Measurements from ENCODE around the gene DUT.

The DUT gene

GRCh38 chr15:48388910-48389309 lies 57.7 kb downstream of the DUT start:
- ATAC-seq, result no peak
- TF ChIP-seq CSRNP3 (CRISPR knock-in tag; IDR thresholded peaks at IDR 0.05) (no peak), BACH2 (CRISPR knock-in tag; IDR thresholded peaks at IDR 0.05; ENCODE audit: borderline replicate concordance) (no peak), SNAI2 (CRISPR knock-in tag; IDR thresholded peaks at IDR 0.05) (no peak), ZFP3 (CRISPR knock-in tag; IDR thresholded peaks at IDR 0.05) (no peak), CSDC2 (CRISPR knock-in tag; IDR thresholded peaks at IDR 0.05) (no peak), ZC3H10 (CRISPR knock-in tag; IDR thresholded peaks at IDR 0.05) (no peak), ZNF70 (CRISPR knock-in tag; IDR thresholded peaks at IDR 0.05) (no peak), TOX (CRISPR knock-in tag; IDR thresholded peaks at IDR 0.05; ENCODE audit: borderline replicate concordance) (no peak), ISL1 (CRISPR knock-in tag; IDR thresholded peaks at IDR 0.05) (no peak), TCF4 (CRISPR knock-in tag; IDR thresholded peaks at IDR 0.05; ENCODE audit: borderline replicate concordance) (no peak), ESRRG (CRISPR knock-in tag; IDR thresholded peaks at IDR 0.05) (no peak), CREB5 (CRISPR knock-in tag; IDR thresholded peaks at IDR 0.05; ENCODE audit: low read depth) (no peak)
- TF ChIP-seq, protein P1, sequence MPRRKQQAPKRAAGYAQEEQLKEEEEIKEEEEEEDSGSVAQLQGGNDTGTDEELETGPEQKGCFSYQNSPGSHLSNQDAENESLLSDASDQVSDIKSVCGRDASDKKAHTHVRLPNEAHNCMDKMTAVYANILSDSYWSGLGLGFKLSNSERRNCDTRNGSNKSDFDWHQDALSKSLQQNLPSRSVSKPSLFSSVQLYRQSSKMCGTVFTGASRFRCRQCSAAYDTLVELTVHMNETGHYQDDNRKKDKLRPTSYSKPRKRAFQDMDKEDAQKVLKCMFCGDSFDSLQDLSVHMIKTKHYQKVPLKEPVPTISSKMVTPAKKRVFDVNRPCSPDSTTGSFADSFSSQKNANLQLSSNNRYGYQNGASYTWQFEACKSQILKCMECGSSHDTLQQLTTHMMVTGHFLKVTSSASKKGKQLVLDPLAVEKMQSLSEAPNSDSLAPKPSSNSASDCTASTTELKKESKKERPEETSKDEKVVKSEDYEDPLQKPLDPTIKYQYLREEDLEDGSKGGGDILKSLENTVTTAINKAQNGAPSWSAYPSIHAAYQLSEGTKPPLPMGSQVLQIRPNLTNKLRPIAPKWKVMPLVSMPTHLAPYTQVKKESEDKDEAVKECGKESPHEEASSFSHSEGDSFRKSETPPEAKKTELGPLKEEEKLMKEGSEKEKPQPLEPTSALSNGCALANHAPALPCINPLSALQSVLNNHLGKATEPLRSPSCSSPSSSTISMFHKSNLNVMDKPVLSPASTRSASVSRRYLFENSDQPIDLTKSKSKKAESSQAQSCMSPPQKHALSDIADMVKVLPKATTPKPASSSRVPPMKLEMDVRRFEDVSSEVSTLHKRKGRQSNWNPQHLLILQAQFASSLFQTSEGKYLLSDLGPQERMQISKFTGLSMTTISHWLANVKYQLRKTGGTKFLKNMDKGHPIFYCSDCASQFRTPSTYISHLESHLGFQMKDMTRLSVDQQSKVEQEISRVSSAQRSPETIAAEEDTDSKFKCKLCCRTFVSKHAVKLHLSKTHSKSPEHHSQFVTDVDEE (CRISPR knock-in tag; IDR thresholded peaks at IDR 0.05), result no peak

GRCh38 chr15:48389691-48390143 lies 58.5 kb downstream of the DUT start:
- ATAC-seq, result peak; percentile 12
- TF ChIP-seq ZC3H10 (CRISPR knock-in tag; IDR thresholded peaks at IDR 0.05), result 0 out of 2 replicates have a peak, but pooled peaks have one; percentile 48
- TF ChIP-seq, protein P2, sequence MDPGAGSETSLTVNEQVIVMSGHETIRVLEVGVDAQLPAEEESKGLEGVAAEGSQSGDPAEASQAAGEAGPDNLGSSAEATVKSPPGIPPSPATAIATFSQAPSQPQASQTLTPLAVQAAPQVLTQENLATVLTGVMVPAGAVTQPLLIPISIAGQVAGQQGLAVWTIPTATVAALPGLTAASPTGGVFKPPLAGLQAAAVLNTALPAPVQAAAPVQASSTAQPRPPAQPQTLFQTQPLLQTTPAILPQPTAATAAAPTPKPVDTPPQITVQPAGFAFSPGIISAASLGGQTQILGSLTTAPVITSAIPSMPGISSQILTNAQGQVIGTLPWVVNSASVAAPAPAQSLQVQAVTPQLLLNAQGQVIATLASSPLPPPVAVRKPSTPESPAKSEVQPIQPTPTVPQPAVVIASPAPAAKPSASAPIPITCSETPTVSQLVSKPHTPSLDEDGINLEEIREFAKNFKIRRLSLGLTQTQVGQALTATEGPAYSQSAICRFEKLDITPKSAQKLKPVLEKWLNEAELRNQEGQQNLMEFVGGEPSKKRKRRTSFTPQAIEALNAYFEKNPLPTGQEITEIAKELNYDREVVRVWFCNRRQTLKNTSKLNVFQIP (CRISPR knock-in tag; IDR thresholded peaks at IDR 0.05; ENCODE audit: borderline replicate concordance, low read depth), result no peak
- no peak; the same call in 1 of the 2 replicates for TF ChIP-seq ISL1 (CRISPR knock-in tag; IDR thresholded peaks at IDR 0.05)
- TF ChIP-seq GLIS3 (CRISPR knock-in tag; IDR thresholded peaks at IDR 0.05), result no peak

GRCh38 chr15:48391950-48392349 lies 60.7 kb downstream of the DUT start:
- no peak for TF ChIP-seq CSRNP3 (CRISPR knock-in tag; IDR thresholded peaks at IDR 0.05)
- no peak for TF ChIP-seq GLIS3 (CRISPR knock-in tag; IDR thresholded peaks at IDR 0.05)
- no peak for TF ChIP-seq ZNF565 (CRISPR knock-in tag; conservative IDR thresholded peaks at IDR 0.05; ENCODE audit: low read depth)
- TF ChIP-seq ZFP3 (CRISPR knock-in tag; IDR thresholded peaks at IDR 0.05), result no peak
- TF ChIP-seq ARNTL (CRISPR knock-in tag; IDR thresholded peaks at IDR 0.05; ENCODE audit: borderline replicate concordance, low read depth), result no peak
- ATAC-seq, result no peak

DNA sequence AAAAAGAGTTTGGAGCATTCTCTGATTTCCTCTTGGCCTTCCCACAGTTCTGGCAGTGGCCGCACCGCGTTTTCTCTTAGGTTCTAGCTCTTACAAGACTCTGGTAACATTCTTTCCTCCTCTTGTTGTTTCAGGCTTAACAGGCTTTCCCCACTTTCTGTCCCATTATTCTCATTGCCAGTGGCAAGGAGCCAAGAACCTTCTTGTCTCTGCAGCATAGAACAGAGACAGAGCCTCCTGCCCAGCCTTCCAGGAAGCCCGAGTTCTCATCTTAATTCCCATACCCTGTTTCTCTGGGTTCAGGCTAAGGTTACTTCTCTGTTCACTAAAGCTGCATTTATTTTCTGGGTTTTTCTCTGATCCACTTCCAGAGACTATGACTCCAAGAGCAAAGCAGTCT lies 61.1 kb downstream of the DUT start:
- ATAC-seq, result no peak
- no peak for TF ChIP-seq PPARA (CRISPR knock-in tag; IDR thresholded peaks at IDR 0.05; ENCODE audit: borderline replicate concordance)
- TF ChIP-seq ZFP3 (CRISPR knock-in tag; IDR thresholded peaks at IDR 0.05), result no peak
- no peak for TF ChIP-seq ESRRG (CRISPR knock-in tag; IDR thresholded peaks at IDR 0.05)
- no peak for TF ChIP-seq ZNF565 (CRISPR knock-in tag; conservative IDR thresholded peaks at IDR 0.05; ENCODE audit: low read depth)
- TF ChIP-seq ZNF8 (CRISPR knock-in tag; IDR thresholded peaks at IDR 0.05), result no peak
- no peak for TF ChIP-seq CSDC2 (CRISPR knock-in tag; IDR thresholded peaks at IDR 0.05)
- TF ChIP-seq OSR1 (CRISPR knock-in tag; IDR thresholded peaks at IDR 0.05), result no peak
- TF ChIP-seq CSRNP3 (CRISPR knock-in tag; IDR thresholded peaks at IDR 0.05), result no peak
